CD8-positive, alpha-beta memory T cell (primary cell): Measurements from ENCODE around the gene PLPP1. TPM values are rescaled to one million over a fixed set of nuclear protein-coding genes. Genes with fewer than 3 reads are reported as not detected.

ENCODE experiments used
- CTCF ChIA-PET: fragments of 350-600 bp; sonication (Branson Sonifier 250); formaldehyde crosslinking; loops from one replicate; lab custom pipeline; 2021; ENCODE audit warnings: antibody characterized with exemption; lab: Charles Lee
- POLR2A ChIA-PET: fragments of 350-600 bp; sonication (Branson Sonifier 250); formaldehyde crosslinking; loops from one replicate; lab custom pipeline; 2021; ENCODE audit warnings: antibody characterized with exemption; lab: Charles Lee
- DNase-seq, 5 donors: peaks; one replicate each; pipeline versions ENCODE4 v3.0.0 to v3.0.0-alpha.2; 2020 to 2022; ENCODE audit warnings: mixed read lengths in 1 of 5
- H3K27ac ChIP-seq: one replicate; pipeline ENCODE4 v1.7.0; 2013; ENCODE audit warnings: low read depth, mild to moderate bottlenecking, low read length, moderate library complexity
- H3K27me3 ChIP-seq: 2 replicates; pipeline ENCODE4 v1.7.0; 2013; ENCODE audit warnings: low read length, mild to moderate bottlenecking; ENCODE audit not compliant: insufficient read depth, poor library complexity, severe bottlenecking
- H3K36me3 ChIP-seq: 2 replicates; pipeline ENCODE4 v1.7.0; 2013; ENCODE audit warnings: mild to moderate bottlenecking, low read length, moderate library complexity; ENCODE audit not compliant: insufficient read depth
- H3K4me1 ChIP-seq: 2 replicates; pipeline ENCODE4 v1.7.0; 2013; ENCODE audit warnings: mild to moderate bottlenecking, low read length, moderate library complexity; ENCODE audit not compliant: insufficient read depth
- H3K4me3 ChIP-seq: 2 replicates; pipeline ENCODE4 v1.7.0; 2013; ENCODE audit warnings: mild to moderate bottlenecking, low read length
- H3K9me3 ChIP-seq: 2 replicates; pipeline ENCODE4 v1.7.0; 2013; ENCODE audit warnings: mild to moderate bottlenecking, low read length
- H3K27ac Mint-ChIP-seq, 8 donors: one replicate each; pipeline ENCODE4 v1.8.0; 2020 to 2021; ENCODE audit warnings: mixed read lengths in 8 of 8, mild to moderate bottlenecking in 6 of 8, inconsistent platforms in 3 of 8, moderate library complexity in 3 of 8
- H3K27me3 Mint-ChIP-seq, 2 donors: one replicate each; pipeline ENCODE4 v1.8.0; 2020 to 2021; ENCODE audit warnings: mixed read lengths in 2 of 2, mild to moderate bottlenecking in 1 of 2, moderate library complexity in 1 of 2
- H3K36me3 Mint-ChIP-seq, 3 donors: one replicate each; pipeline ENCODE4 v1.8.0; 2020 to 2021; ENCODE audit warnings: mixed read lengths in 3 of 3, inconsistent platforms in 1 of 3, mild to moderate bottlenecking in 1 of 3
- H3K4me1 Mint-ChIP-seq, 3 donors: one replicate each; pipeline ENCODE4 v1.8.0; 2020 to 2021; ENCODE audit warnings: mixed read lengths in 3 of 3, inconsistent platforms in 1 of 3, mild to moderate bottlenecking in 1 of 3
- H3K4me3 Mint-ChIP-seq, 7 donors: one replicate each; pipeline ENCODE4 v1.8.0; 2020 to 2021; ENCODE audit warnings: mixed read lengths in 7 of 7, mild to moderate bottlenecking in 6 of 7, moderate library complexity in 4 of 7, inconsistent platforms in 2 of 7
- H3K9me3 Mint-ChIP-seq, 5 donors: one replicate each; pipeline ENCODE4 v1.8.0; 2020 to 2022; ENCODE audit warnings: mixed read lengths in 5 of 5, mild to moderate bottlenecking in 3 of 5, moderate library complexity in 2 of 5, inconsistent platforms in 1 of 5
- polyA plus RNA-seq: library from polyadenylated mRNA; unstranded; fragments of 300-500 nt; fragmentation: Illumina TruSeq; gene quantifications from one replicate; pipeline ENCODE4 v1.2.3, GENCODE V29; 2021
- total RNA-seq, 2 experiments: library from RNA; stranded (reverse); gene quantifications; one replicate each; pipeline ENCODE4 v1.2.3, GENCODE V29; 2021

PLPP1 gene
- total and polyA plus RNA-seq, 3 experiments from 2014 or later = 6.7 to 15.5 (median 14.7) TPM

DNA sequence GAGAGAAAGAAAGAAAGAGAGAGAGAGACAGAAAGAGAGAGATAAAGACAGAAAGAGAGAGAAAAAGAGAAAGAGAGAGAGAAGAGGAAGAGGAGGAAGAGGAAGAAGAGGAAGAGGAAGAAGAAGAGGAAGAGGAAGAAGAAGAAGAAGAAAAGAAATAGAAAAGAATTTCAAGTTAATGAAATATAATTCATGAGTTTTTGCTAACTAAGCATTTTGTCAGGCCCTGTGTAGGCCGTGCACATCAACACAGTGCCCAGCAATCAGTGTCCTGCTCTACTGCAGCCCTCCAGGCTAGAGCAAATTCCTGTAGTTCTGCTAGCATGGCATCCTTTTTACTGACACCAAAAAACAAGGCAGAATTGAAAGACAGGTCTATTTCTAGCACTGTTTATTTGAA is 62.1 kb downstream of the PLPP1 start:
- H3K27me3 Mint-ChIP-seq = no peaks in the 10 kb centered on the region
- H3K36me3 Mint-ChIP-seq = peaks cover 0 to 3% (median 0%) of the 10 kb centered on the region in 3 donors
- Histone ChIP-seq H3K9me3 (no peaks in the 10 kb centered on the region), H3K36me3 (no peaks in the 10 kb centered on the region), H3K27me3 (no peaks in the 10 kb centered on the region), H3K4me1 (no peaks in the 10 kb centered on the region), H3K27ac (no peak overlapping the region), H3K4me3 (no peak overlapping the region)
- ChIA-PET POLR2A (interaction anchor here (0.6 kb wide), 1 partner anchor 216 kb away, joined by 4 read pairs; no protein-coding TSS in a partner anchor), CTCF (no interaction called here)
- H3K27ac Mint-ChIP-seq = no peak overlapping the region
- H3K9me3 Mint-ChIP-seq = no peaks in the 10 kb centered on the region
- DNase-seq = no peak
- no peaks in the 10 kb centered on the region for H3K4me1 Mint-ChIP-seq
- no peak overlapping the region for H3K4me3 Mint-ChIP-seq

DNA sequence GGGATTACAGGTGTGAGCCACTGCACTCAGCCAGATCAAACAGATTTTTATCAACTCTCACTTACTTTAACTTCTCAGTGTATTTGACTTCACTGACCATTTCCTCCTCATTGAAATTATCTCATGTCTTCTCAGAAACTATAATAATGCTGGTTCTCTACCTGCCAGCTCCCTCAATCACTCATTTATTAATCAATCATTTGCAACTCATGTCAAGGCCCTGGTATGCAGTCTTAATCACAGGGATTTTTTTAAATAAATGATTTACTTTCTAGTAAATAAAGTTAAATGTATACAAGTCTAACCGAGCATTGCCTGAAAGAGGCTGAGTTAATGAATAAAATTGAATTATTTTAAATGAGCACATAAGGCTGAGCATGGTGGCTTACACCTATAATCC is 63.3 kb downstream of the PLPP1 start:
- ChIA-PET POLR2A (no interaction called here), CTCF (no interaction called here)
- Mint-ChIP-seq H3K27me3 (no peaks in the 10 kb centered on the region), H3K27ac (no peak overlapping the region), H3K4me1 (no peaks in the 10 kb centered on the region), H3K4me3 (no peak overlapping the region), H3K9me3 (no peaks in the 10 kb centered on the region), H3K36me3 (peaks cover 0 to 5% (median 0%) of the 10 kb centered on the region in 3 donors)
- H3K36me3 ChIP-seq = no peaks in the 10 kb centered on the region
- H3K4me1 ChIP-seq = no peaks in the 10 kb centered on the region
- DNase-seq = no peak
- no peak overlapping the region for H3K4me3 ChIP-seq
- no peak overlapping the region for H3K27ac ChIP-seq
- no peaks in the 10 kb centered on the region for H3K9me3 ChIP-seq
- H3K27me3 ChIP-seq = no peaks in the 10 kb centered on the region

DNA sequence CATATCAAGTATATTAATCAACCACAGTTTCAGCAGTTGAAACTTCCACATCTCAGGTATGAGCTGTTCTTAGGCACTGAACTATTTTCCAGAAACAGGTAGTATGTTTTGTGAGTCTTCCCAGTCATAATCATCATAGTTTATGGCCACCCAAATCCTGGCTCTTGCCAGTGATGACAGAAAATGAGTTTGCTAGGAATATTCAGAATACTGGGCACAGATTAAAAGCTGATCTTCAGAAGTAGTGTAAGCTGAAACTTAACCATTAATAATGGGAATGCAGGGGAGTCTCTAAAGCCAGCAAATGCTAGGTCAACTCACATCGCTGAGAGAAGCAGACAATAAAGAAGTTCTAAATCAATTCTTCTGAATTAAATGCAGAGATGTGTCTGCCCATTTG is 64.5 kb downstream of the PLPP1 start:
- Histone ChIP-seq H3K9me3 (no peaks in the 10 kb centered on the region), H3K36me3 (no peaks in the 10 kb centered on the region), H3K27me3 (no peaks in the 10 kb centered on the region), H3K27ac (no peak overlapping the region), H3K4me3 (no peak overlapping the region), H3K4me1 (no peaks in the 10 kb centered on the region)
- peaks cover 6 to 8% (median 8%) of the 10 kb centered on the region in 3 donors for H3K36me3 Mint-ChIP-seq
- ChIA-PET POLR2A (no interaction called here), CTCF (no interaction called here)
- H3K4me3 Mint-ChIP-seq = no peak overlapping the region
- H3K4me1 Mint-ChIP-seq = no peaks in the 10 kb centered on the region
- no peaks in the 10 kb centered on the region for H3K9me3 Mint-ChIP-seq
- no peaks in the 10 kb centered on the region for H3K27me3 Mint-ChIP-seq
- no peak for DNase-seq
- H3K27ac Mint-ChIP-seq = no peak overlapping the region

- ChIA-PET POLR2A (no interaction called here), CTCF (no interaction called here)
- Histone ChIP-seq H3K9me3 (no peaks in the 10 kb centered on the region), H3K4me1 (no peaks in the 10 kb centered on the region), H3K27me3 (no peaks in the 10 kb centered on the region), H3K27ac (no peak overlapping the region), H3K4me3 (no peak overlapping the region), H3K36me3 (no peaks in the 10 kb centered on the region)
- no peak for DNase-seq
- Mint-ChIP-seq H3K27me3 (no peaks in the 10 kb centered on the region), H3K9me3 (no peaks in the 10 kb centered on the region), H3K4me3 (no peak overlapping the region), H3K4me1 (no peaks in the 10 kb centered on the region), H3K36me3 (peaks cover 6 to 11% (median 8%) of the 10 kb centered on the region in 3 donors), H3K27ac (no peak overlapping the region)
Observed at GRCh38 chr5:55469839-55470238, 64.9 kb downstream of the PLPP1 start.

DNA sequence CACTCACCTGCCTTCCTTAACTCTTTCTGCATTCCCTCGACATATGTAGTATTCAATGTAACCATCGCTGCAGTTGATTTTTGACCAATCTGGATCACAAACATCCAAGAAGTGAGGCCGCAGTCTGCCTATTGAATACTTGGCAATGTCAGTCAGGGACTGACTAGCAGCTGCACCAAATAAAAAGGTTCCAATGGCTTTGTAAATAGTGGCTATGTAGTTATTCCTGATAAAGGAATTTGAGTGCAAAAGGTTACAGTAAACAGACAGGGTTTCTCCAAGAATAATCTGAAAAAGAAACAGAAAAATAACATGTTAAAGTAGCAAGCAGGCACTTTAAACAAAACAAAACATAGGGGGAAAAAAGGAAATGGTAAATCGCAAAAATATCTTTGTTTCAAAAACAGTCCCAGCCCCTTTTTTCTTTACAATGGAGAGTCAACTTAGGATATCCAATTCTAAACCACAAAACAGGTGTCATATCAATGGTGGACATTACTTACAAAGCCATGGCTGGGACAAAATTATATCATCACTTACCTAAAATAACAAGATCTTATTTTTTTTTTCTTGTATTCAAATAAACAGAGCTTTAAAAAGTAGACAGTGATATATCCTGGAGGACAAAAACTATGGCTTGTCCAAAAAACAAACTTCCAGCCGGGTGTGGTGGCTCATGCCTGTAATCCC is 66.8 kb downstream of the PLPP1 start:
- no peak overlapping the region for H3K27ac ChIP-seq
- Mint-ChIP-seq H3K27me3 (no peaks in the 10 kb centered on the region), H3K4me1 (no peaks in the 10 kb centered on the region), H3K9me3 (no peaks in the 10 kb centered on the region), H3K27ac (no peak overlapping the region), H3K4me3 (no peak overlapping the region), H3K36me3 (peaks cover 9 to 11% (median 10%) of the 10 kb centered on the region in 3 donors)
- POLR2A ChIA-PET = no interaction called here
- CTCF ChIA-PET = no interaction called here
- no peak for DNase-seq
- H3K4me3 ChIP-seq = no peak overlapping the region
- H3K4me1 ChIP-seq = no peaks in the 10 kb centered on the region
- no peaks in the 10 kb centered on the region for H3K27me3 ChIP-seq
- H3K9me3 ChIP-seq = no peaks in the 10 kb centered on the region
- H3K36me3 ChIP-seq = no peaks in the 10 kb centered on the region

DNA sequence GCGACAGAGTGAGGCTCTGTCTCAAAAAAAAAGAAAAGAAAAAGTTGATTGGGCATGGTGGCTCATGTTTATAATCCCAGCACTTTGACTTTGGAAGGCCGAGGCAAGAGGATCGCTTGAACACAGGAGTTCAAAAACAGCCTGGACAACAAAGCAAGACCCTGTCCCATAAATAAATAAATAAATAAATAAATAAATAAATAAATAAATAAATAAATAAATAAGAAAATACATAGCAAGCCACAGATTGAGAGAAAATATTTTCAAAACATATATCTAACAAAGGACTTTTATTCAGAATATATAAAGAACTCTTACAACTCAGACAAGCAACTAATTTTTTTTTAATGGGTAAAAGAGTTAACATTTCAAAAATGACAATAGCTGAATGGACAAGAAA is 71.2 kb downstream of the PLPP1 start:
- Histone ChIP-seq H3K4me1 (no peaks in the 10 kb centered on the region), H3K4me3 (no peak overlapping the region), H3K27ac (no peak overlapping the region), H3K9me3 (no peaks in the 10 kb centered on the region), H3K27me3 (no peaks in the 10 kb centered on the region), H3K36me3 (no peaks in the 10 kb centered on the region)
- no peak overlapping the region for H3K4me3 Mint-ChIP-seq
- H3K36me3 Mint-ChIP-seq = peaks cover 10 to 14% (median 11%) of the 10 kb centered on the region in 3 donors
- CTCF ChIA-PET = no interaction called here
- no peak for DNase-seq
- H3K4me1 Mint-ChIP-seq = peaks cover 0 to 2% (median 0%) of the 10 kb centered on the region in 3 donors
- POLR2A ChIA-PET = no interaction called here
- no peaks in the 10 kb centered on the region for H3K9me3 Mint-ChIP-seq
- no peaks in the 10 kb centered on the region for H3K27me3 Mint-ChIP-seq
- no peak overlapping the region for H3K27ac Mint-ChIP-seq

DNA sequence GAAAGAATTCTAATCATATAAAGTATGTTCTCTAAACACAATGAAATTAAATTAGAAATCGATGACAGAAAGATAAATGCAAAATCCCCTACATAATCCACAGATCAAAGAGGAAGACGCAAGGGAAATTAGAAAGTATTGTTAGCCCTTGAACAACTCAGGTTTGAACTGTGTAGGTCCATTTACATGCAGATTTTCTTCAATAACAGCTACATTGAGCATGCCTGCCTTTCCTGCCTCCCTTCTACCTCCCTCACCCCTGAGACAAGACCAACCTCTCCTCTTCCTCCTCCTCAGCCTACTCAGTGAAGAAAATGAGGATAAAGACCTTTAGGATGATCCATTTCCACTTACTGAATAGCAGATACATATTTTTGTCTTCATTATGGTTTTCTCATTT is 75.2 kb downstream of the PLPP1 start:
- H3K4me1 ChIP-seq = no peaks in the 10 kb centered on the region
- H3K9me3 Mint-ChIP-seq = no peaks in the 10 kb centered on the region
- peaks cover 4% of the 10 kb centered on the region for H3K36me3 ChIP-seq
- no peak for DNase-seq
- no peak overlapping the region for H3K4me3 ChIP-seq
- peaks cover 2 to 10% (median 4%) of the 10 kb centered on the region in 3 donors for H3K36me3 Mint-ChIP-seq
- ChIA-PET POLR2A (no interaction called here), CTCF (no interaction called here)
- no peak overlapping the region for H3K27ac Mint-ChIP-seq
- peaks cover 0 to 2% (median 0%) of the 10 kb centered on the region in 3 donors for H3K4me1 Mint-ChIP-seq
- H3K27me3 ChIP-seq = no peaks in the 10 kb centered on the region
- no peak overlapping the region for H3K27ac ChIP-seq
- H3K9me3 ChIP-seq = no peaks in the 10 kb centered on the region
- H3K27me3 Mint-ChIP-seq = no peaks in the 10 kb centered on the region
- H3K4me3 Mint-ChIP-seq = no peak overlapping the region

DNA sequence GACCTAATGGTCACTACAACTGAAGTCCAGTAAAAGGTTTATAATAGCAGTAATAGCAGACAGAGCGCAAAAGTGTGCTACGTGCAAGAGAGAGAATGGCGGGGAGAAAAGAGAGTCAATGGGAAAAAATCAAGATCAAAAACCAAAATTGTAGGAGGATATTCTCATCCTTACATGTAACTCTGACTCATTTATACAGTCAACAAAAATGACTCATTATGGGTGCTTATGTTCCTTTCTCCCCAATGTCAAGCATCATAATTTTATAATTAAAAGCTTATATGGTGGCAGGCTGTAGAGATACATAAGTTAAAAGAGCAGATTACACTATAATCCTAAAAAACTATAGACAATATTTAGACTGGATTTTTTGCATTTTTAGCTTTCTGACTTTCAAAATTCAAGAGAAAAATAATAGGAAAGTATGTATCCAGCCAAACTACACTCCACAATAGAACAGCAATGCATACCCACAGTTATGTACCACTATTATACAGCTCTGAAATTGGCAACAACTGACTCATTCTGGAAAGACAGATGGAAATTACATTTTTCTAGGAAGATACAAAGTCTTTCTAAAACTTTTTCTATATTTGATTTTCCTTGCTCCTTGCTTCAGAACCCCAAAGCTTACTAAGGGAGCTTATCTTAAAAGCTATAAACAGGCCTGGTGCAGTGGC is 78.4 kb downstream of the PLPP1 start:
- ChIA-PET POLR2A (no interaction called here), CTCF (no interaction called here)
- Histone ChIP-seq H3K9me3 (no peaks in the 10 kb centered on the region), H3K27ac (no peak overlapping the region), H3K4me1 (no peaks in the 10 kb centered on the region), H3K4me3 (no peak overlapping the region), H3K27me3 (no peaks in the 10 kb centered on the region), H3K36me3 (peaks cover 5% of the 10 kb centered on the region)
- Mint-ChIP-seq H3K4me3 (no peak overlapping the region), H3K4me1 (peaks cover 0 to 2% (median 0%) of the 10 kb centered on the region in 3 donors), H3K27me3 (no peaks in the 10 kb centered on the region), H3K36me3 (peaks cover 4 to 10% (median 5%) of the 10 kb centered on the region in 3 donors), H3K9me3 (no peaks in the 10 kb centered on the region), H3K27ac (no peak overlapping the region)
- DNase-seq = no peak
